ENCODE measurements around the gene PI16.

PI16 gene

GRCh38 chr6:37005061-37005810, 50.7 kb downstream of the PI16 start, which contains the start of gene FGD2:
FGD2 (plus strand) TSS chr6:37005655; CDS start chr6:37005818, 163 bp downstream.
- DNase-seq = no peak

DNA sequence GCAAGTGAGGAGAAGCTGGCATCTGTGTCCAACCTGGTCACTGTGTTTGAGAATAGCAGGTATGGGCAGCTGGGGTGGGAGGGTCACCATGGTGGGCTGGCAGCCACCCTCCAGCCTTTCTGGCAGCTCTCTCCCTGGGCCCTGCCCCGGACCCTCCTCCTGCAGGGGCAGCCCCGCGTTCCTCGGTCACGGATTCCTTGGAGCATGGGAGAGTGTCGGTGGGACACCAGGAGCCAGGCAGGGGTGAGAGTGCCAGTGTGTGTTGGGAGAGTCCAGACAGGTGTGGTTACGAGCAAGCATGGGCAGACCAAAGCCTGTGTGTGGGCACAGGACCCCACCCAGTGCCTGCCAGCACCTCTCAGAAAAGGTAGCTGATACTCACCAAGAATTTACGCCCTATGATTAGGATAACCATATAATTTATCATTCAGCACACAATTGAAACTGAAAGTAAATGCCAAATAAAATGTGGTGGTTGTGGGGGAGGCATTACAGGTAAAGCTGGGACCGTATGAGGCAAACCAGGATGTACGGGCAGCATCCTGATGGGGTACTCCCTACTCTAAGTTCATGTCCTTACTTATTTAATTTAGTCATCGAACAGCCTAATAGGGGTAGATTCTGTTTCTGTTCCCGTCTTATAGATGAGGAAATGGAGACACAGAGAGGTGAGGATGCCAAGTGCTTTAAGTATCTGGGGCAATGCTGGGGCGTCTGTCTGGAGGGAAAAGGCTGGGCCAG, 51.5 kb downstream of the PI16 start:
- DNase-seq = no peak

DNA sequence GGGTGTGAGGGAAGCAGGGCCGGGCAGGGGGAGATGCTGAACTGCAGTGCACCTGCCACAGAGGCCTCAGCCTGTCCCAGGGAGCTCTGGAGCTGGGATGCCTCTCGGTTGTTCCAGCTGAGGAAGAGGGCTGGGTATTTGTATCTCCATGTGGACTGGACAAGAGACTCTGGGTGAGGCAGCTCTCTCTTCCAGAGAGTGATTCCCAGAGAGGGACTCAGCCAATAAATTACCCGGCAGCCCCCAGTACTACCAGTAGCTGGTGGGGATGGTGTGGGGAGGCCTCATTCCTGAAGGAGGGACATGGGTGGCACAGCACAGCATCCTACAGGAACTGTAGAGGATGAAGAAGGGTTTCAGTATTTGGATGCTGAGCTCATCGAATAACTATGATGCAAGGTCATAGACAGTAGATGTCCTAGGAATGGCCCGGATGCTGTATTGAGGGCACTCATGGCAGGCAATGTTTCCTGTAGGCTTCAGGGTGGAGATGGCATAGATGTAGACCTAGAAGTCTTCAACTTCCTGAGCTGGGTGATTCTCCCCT, 52.3 kb downstream of the PI16 start:
- DNase-seq = no peak

GRCh38 chr6:37007340-37008043, 53.0 kb downstream of the PI16 start:
- DNase-seq = no peak

DNA sequence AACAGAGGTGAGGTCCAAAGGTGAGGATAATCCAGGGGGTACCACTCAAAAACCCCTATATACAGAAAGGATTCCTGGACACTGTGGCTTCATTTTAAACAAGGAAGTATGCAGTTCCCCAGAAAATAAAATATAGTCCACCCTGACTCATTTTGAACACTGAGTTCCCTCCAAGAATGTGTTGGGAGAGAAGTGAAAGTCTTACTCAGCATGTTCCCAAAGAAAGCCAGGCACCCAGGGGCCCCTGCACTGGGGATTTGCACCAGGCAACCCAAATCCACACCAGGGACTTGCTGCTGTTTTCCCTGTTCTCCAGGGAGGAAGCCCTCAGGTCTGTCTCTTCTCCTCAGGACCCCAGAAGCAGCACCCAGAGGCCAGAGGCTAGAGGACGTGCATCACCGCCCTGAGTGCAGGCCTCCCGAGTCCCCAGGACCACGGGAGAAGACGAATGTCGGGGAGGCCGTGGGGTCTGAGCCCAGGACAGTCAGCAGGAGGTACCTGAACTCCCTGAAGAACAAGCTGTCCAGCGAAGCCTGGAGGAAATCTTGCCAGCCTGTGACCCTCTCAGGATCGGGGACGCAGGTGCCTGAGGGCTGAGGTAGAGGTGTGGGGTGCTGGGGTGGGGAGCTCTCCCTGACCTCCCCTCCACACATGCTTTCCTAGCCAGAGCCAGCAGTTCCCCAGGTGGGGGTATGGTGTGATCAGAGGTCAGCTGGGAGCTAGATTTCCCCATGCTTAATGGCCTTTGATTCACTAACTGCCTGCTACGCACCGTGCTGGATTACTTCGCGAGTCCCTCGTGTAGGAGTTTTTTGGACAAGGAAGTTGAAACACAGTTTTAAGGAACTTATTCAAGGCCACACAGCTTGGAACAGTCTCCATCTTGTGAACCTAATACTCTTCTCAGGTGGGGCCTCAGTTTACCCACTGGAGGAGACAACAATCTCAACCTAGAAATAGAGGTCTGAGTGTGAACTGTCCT, 54.2 kb downstream of the PI16 start:
- no peak for DNase-seq

- no peak for DNase-seq
These were observed 55.9 kb downstream of the PI16 start for GRCh38 chr6:37010402-37010892.

DNA sequence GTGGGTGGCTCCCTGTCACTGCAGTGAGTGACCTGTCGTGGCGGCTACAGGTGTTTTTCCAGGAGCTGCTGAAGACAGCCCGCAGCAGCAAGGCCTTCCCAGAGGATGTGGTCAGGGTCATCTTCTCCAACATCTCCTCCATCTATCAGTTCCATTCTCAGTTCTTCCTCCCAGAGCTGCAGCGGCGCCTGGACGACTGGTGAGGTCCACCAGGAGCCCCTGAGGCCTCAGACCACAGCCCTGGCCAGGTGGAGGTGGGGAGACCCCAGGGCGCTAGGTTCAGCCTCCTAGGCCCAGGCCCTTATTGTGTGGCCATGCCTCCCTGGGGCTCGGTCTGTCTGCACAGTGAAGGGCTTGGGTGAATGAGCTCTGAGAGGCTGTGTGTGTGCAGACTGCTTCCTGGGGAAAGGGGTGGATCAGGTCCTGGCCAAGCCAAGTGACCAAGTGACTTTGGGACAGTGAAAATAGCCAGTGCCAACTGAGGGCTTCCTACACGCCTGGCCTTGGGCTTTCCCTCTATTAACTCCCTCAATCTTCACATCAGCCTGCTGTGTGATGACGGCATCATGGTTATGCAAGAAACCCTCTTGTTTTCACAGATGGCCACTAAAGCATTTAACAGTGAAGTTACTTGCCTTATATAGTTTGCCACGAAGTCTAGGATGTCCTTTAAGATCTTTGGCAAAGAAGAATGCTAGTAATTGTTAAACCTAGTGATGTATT, 57.3 kb downstream of the PI16 start:
- no peak for DNase-seq

DNA sequence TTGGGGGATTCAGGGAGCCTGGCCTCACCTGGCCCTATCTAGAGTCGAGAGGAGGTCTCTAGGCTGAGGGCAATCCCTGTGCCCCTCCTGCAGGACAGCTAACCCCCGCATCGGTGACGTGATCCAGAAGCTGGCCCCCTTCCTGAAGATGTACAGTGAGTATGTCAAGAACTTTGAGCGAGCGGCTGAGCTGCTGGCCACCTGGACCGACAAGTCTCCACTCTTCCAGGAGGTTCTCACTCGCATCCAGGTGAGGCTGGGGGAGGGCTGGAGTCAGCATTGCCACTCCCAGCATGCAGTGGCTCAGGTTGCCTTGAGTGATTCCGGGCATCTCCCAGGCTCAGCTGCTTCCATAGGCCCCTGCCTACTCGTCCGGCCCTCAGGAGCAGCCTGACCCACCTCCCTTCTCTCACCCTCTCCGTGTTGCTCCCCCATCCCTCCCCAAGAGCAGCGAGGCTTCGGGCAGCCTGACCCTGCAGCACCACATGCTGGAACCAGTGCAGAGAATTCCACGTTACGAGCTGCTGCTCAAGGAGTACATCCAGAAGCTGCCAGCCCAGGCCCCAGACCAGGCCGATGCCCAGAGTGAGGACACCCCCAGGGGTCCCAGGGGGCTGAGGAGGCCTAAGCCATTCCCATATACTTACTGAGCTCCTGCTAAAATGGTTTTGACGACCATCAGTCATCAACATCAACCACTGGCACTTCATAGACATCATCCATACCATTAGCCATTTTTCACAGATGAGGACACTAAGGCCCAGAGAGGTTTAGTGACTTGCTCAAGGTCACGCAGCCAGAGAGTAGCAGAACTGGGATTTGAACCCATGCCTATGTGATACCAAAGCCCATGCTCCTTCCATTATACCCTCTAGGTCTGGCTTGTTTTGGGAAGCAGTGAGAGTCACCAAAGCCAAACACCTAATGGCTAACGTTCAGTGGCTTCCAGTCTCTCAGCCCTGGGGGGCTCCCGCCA, 59.3 kb downstream of the PI16 start:
- no peak for DNase-seq
